HEK293T (cell line): Measurements from ENCODE around the gene ACOXL.

ENCODE experiments used
- ELF4 ChIP-seq: fragments of 450-650 bp; IDR thresholded peaks from 2 replicates; pipeline ENCODE4 v1.6.1; 2017; ENCODE audit warnings: antibody characterized with exemption
- FOXA1 ChIP-seq: fragments of 450-650 bp; IDR thresholded peaks from 2 replicates; pipeline ENCODE4 v1.6.1; 2016; ENCODE audit warnings: mild to moderate bottlenecking
- HDGF ChIP-seq: fragments of 450-650 bp; IDR thresholded peaks from 2 replicates; pipeline ENCODE4 v1.6.1; 2017; ENCODE audit warnings: antibody characterized with exemption, borderline replicate concordance
- LEF1 ChIP-seq: fragments of 450-650 bp; IDR thresholded peaks from 2 replicates; pipeline ENCODE4 v1.6.1; 2017; ENCODE audit warnings: mild to moderate bottlenecking, borderline replicate concordance
- NFRKB ChIP-seq: fragments of 450-650 bp; IDR thresholded peaks from 2 replicates; pipeline ENCODE4 v1.6.1; 2016; ENCODE audit warnings: mild to moderate bottlenecking, moderate library complexity
- SP1 ChIP-seq: fragments of 450-650 bp; IDR thresholded peaks from 2 replicates; pipeline ENCODE4 v1.6.1; 2017
- SUZ12 ChIP-seq: fragments of 450-650 bp; IDR thresholded peaks from 2 replicates; pipeline ENCODE4 v1.6.1; 2016; ENCODE audit warnings: mild to moderate bottlenecking
- ZNF384 ChIP-seq: fragments of 450-650 bp; IDR thresholded peaks from 2 replicates; pipeline ENCODE4 v1.6.1; 2016

GRCh38 chr2:111120253-111121027, 388.1 kb downstream of the ACOXL start, which contains the start of gene BCL2L11:
- TF ChIP-seq HDGF (no peak), SP1 (no peak), LEF1 (peak; percentile 83; the same call in 1 of the 2 replicates), ZNF384 (no peak), ELF4 (no peak), FOXA1 (no peak), SUZ12 (no peak), NFRKB (no peak)
